Panc1 (cell line): ENCODE measurements around the gene KRT77. TPM values are rescaled to one million over a fixed set of nuclear protein-coding genes. Genes with fewer than 3 reads are reported as not detected.

ENCODE experiments used
- ATAC-seq: fragments of 200-7000 bp; cut with Tn5 transposase; 2 replicates; pipeline ENCODE4 v1.9.1; 2020; ENCODE audit warnings: mild to moderate bottlenecking, moderate library complexity
- BruUV-seq: library from RNA; stranded (reverse); fragments of 400-500 nt; replicated peaks from 2 replicates; lab custom pipeline; 2021; lab: Mats Ljungman, UMichigan
- CTCF ChIA-PET: fragments of 300-600 bp; sonication (Branson Sonifier 250); formaldehyde crosslinking; loops from one replicate; lab custom pipeline; 2022; ENCODE audit warnings: antibody characterized with exemption; lab: Charles Lee
- POLR2A ChIA-PET: fragments of 300-600 bp; sonication (Branson Sonifier 250); formaldehyde crosslinking; loops from one replicate; lab custom pipeline; 2022; ENCODE audit warnings: antibody characterized with exemption; lab: Charles Lee
- DNase-seq: peaks from one replicate; pipeline ENCODE4 v3.0.0-alpha.2; 2010; ENCODE audit warnings: low read depth, low spot score
- H3K27ac ChIP-seq: 2 replicates; pipeline ENCODE4 v1.5.1; 2011; ENCODE audit warnings: mild to moderate bottlenecking, low read length, inconsistent platforms
- H3K27me3 ChIP-seq: fragments of 200-500 bp; sonication (Bioruptor generic); 2 replicates; pipeline ENCODE4 v1.6.0; 2014; ENCODE audit warnings: low read length, inconsistent platforms; ENCODE audit not compliant: control insufficient read depth, insufficient read depth
- H3K36me3 ChIP-seq: fragments of 200-500 bp; sonication (Bioruptor generic); 2 replicates; pipeline ENCODE4 v1.5.1; 2014; ENCODE audit warnings: inconsistent platforms, mild to moderate bottlenecking, low read length, moderate library complexity; ENCODE audit not compliant: control insufficient read depth, insufficient read depth
- H3K4me1 ChIP-seq: 2 replicates; pipeline ENCODE4 v1.5.1; 2011; ENCODE audit warnings: inconsistent platforms, mild to moderate bottlenecking, low read length, moderate library complexity; ENCODE audit not compliant: control insufficient read depth, insufficient read depth
- H3K4me3 ChIP-seq, 2 experiments: 2 replicates each; pipeline ENCODE4 v1.5.1; 2011 to 2012; ENCODE audit warnings: low read depth in 2 of 2, low read length in 2 of 2, mild to moderate bottlenecking in 2 of 2, inconsistent platforms in 1 of 2, moderate library complexity in 1 of 2
- H3K9me3 ChIP-seq: fragments of 200-500 bp; sonication (Bioruptor generic); 2 replicates; pipeline ENCODE4 v1.5.1; 2014; ENCODE audit warnings: low read depth, mild to moderate bottlenecking, inconsistent platforms, low read length, moderate library complexity; ENCODE audit not compliant: control insufficient read depth, insufficient read depth
- POLR2AphosphoS5 ChIP-seq: IDR thresholded peaks from 2 replicates; pipeline ENCODE4 v1.6.1; 2012; ENCODE audit warnings: mild to moderate bottlenecking, low read depth, low read length, moderate library complexity
- SIN3A ChIP-seq: IDR thresholded peaks from 2 replicates; pipeline ENCODE4 v1.6.1; 2012; ENCODE audit warnings: low read depth, mild to moderate bottlenecking, low read length, moderate library complexity, borderline replicate concordance; ENCODE audit not compliant: insufficient read depth
- TCF7L2 ChIP-seq: IDR thresholded peaks from 2 replicates; pipeline ENCODE4 v1.6.1; 2011; ENCODE audit warnings: mild to moderate bottlenecking, low read depth, low read length, inconsistent platforms
- in situ Hi-C: cut with HindIII; loops from 2 replicates; pipeline ENCODE4 v1.10.0; 2016; ENCODE audit warnings: low sequenced_read_pairs, low pct_unique_long_range_greater_than_20kb
- intact Hi-C: fragments of 100-400 bp; cut with micrococcal nuclease; formaldehyde crosslinking; loops from one replicate; pipeline ENCODE4 v1.10.0; 2022; ENCODE audit not compliant: unreplicated experiment
- total RNA-seq: library from RNA; stranded (reverse); gene quantifications from one replicate; pipeline ENCODE4 v1.2.1, GENCODE V29; 2021; ENCODE audit not compliant: unreplicated experiment
- TF ChIP-seq, protein P1 (sequence below): fragments of 450-650 bp; IDR thresholded peaks from 2 replicates; pipeline ENCODE4 v1.5.1; 2017; ENCODE audit warnings: mild to moderate bottlenecking
- TF ChIP-seq, protein P2 (sequence below), 2 experiments: IDR thresholded peaks; 2 replicates each; pipeline ENCODE4 v1.6.1; 2011 to 2012; ENCODE audit warnings: low read depth in 2 of 2, control low read depth in 1 of 2, low read length in 1 of 2, mild to moderate bottlenecking in 1 of 2, moderate library complexity in 1 of 2; ENCODE audit not compliant: insufficient read depth in 1 of 2

KRT77 gene
- total RNA-seq, 1 experiment from 2014 or later = not detected

DNA sequence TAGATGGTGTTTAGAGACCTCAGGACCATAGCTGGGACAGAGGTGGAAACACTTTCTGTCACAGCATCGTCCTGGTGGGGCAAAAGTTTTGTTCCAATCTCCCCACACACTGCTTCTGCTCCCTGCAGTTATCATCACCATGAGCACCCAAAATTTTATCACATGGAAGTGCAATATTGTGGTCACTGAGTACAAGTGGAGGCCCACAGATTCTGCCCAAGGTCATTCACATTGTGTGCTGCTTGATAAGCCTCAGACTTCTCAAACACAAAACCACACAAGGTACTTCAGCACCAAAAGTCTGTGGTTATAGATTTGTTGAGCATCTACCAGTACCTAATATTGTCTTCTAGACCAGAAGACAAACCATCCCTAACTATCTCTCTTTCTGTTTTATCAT lies 554 bp upstream of the KRT77 start:
- TF ChIP-seq, protein P1, sequence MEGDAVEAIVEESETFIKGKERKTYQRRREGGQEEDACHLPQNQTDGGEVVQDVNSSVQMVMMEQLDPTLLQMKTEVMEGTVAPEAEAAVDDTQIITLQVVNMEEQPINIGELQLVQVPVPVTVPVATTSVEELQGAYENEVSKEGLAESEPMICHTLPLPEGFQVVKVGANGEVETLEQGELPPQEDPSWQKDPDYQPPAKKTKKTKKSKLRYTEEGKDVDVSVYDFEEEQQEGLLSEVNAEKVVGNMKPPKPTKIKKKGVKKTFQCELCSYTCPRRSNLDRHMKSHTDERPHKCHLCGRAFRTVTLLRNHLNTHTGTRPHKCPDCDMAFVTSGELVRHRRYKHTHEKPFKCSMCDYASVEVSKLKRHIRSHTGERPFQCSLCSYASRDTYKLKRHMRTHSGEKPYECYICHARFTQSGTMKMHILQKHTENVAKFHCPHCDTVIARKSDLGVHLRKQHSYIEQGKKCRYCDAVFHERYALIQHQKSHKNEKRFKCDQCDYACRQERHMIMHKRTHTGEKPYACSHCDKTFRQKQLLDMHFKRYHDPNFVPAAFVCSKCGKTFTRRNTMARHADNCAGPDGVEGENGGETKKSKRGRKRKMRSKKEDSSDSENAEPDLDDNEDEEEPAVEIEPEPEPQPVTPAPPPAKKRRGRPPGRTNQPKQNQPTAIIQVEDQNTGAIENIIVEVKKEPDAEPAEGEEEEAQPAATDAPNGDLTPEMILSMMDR = no peak
- TF ChIP-seq, protein P2, sequence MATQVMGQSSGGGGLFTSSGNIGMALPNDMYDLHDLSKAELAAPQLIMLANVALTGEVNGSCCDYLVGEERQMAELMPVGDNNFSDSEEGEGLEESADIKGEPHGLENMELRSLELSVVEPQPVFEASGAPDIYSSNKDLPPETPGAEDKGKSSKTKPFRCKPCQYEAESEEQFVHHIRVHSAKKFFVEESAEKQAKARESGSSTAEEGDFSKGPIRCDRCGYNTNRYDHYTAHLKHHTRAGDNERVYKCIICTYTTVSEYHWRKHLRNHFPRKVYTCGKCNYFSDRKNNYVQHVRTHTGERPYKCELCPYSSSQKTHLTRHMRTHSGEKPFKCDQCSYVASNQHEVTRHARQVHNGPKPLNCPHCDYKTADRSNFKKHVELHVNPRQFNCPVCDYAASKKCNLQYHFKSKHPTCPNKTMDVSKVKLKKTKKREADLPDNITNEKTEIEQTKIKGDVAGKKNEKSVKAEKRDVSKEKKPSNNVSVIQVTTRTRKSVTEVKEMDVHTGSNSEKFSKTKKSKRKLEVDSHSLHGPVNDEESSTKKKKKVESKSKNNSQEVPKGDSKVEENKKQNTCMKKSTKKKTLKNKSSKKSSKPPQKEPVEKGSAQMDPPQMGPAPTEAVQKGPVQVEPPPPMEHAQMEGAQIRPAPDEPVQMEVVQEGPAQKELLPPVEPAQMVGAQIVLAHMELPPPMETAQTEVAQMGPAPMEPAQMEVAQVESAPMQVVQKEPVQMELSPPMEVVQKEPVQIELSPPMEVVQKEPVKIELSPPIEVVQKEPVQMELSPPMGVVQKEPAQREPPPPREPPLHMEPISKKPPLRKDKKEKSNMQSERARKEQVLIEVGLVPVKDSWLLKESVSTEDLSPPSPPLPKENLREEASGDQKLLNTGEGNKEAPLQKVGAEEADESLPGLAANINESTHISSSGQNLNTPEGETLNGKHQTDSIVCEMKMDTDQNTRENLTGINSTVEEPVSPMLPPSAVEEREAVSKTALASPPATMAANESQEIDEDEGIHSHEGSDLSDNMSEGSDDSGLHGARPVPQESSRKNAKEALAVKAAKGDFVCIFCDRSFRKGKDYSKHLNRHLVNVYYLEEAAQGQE (IDR thresholded peaks at IDR 0.05; ENCODE audit: insufficient read depth in 1 of 2, low read depth in 2 of 2, low read length in 1 of 2) = no peak
- TF ChIP-seq TCF7L2 = no peak
- TF ChIP-seq SIN3A = no peak
- TF ChIP-seq POLR2AphosphoS5 = no peak
- Histone ChIP-seq H3K27me3 (peaks cover 8% of the 10 kb centered on the region), H3K4me3 (no peak overlapping the region), H3K27ac (no peak overlapping the region), H3K36me3 (no peaks in the 10 kb centered on the region), H3K9me3 (no peaks in the 10 kb centered on the region), H3K4me1 (no peaks in the 10 kb centered on the region)
- ChIA-PET CTCF (no interaction called here), POLR2A (no interaction called here)
- intact Hi-C loops (no loop called here), in situ Hi-C loops (no loop called here)
- DNase-seq (no peak), ATAC-seq (no peak)
- BruUV-seq = no TSS peak

DNA sequence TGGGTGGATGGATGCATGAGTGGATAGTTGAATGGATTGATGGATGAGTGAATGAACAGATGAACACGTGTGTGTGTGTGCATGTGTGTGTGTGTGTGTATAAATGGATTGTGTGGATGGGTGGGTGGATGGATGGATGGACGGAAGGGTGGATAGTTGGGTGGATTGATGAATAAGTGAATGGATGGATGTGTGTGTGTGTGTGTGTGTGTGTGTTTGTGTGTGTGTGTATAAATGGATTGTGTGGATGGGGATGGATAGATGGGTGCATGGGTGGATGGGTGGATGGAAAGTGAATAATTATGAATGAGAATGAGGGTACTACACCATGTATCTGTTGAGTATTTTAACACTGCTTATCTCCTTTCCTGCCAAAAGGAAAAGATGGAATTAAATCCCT lies 986 bp downstream of the KRT77 start:
- CTCF ChIA-PET = no interaction called here
- TF ChIP-seq, protein P1 = no peak
- no peak for TF ChIP-seq SIN3A
- TF ChIP-seq, protein P2 (IDR thresholded peaks at IDR 0.05; ENCODE audit: insufficient read depth in 1 of 2, low read depth in 2 of 2, low read length in 1 of 2) = no peak
- TF ChIP-seq TCF7L2 = no peak
- TF ChIP-seq POLR2AphosphoS5 = no peak
- no TSS peak for BruUV-seq
- no peak for DNase-seq
- H3K9me3 ChIP-seq = no peaks in the 10 kb centered on the region
- no peak overlapping the region for H3K4me3 ChIP-seq
- H3K27ac ChIP-seq = no peak overlapping the region
- H3K27me3 ChIP-seq = peaks cover 10% of the 10 kb centered on the region
- H3K36me3 ChIP-seq = no peaks in the 10 kb centered on the region
- H3K4me1 ChIP-seq = no peaks in the 10 kb centered on the region
- intact Hi-C loops (no loop called here), in situ Hi-C loops (no loop called here)
- ATAC-seq = no peak
- POLR2A ChIA-PET = no interaction called here
